ENCODE measurements around the gene COL12A1. TPM values are rescaled to one million over a fixed set of nuclear protein-coding genes. Genes with fewer than 3 reads are reported as not detected.

COL12A1 gene
- polyA plus RNA-seq, 1 donor from 2014 or later: 0.63 TPM

GRCh38 chr6:75098709-75099108 lies 107.1 kb downstream of the COL12A1 start:
- Histone ChIP-seq H3K9ac (ENCODE audit: low read length) (no peak overlapping the region), H4K20me1 (ENCODE audit: insufficient read depth) (no peaks in the 10 kb centered on the region), H3K4me3 (ENCODE audit: low read length) (no peak overlapping the region), H2AFZ (ENCODE audit: low read depth, low read length) (no peak overlapping the region), H3K27me3 (ENCODE audit: insufficient read depth, low read depth, low read length) (no peaks in the 10 kb centered on the region), H3K27ac (ENCODE audit: low read length) (no peak overlapping the region), H3K9me2 (ENCODE audit: insufficient read depth, low read length) (no peaks in the 10 kb centered on the region), H3K9me3 (ENCODE audit: low read length) (no peaks in the 10 kb centered on the region), H3K4me2 (ENCODE audit: low read length) (no peak overlapping the region), H3K79me2 (replicated peaks; ENCODE audit: insufficient read depth, low read length) (no peaks in the 10 kb centered on the region), H3K36me3 (ENCODE audit: insufficient read depth, low read length) (no peaks in the 10 kb centered on the region), H3F3A (ENCODE audit: insufficient read depth, low read length, poor library complexity, severe bottlenecking) (no peaks in the 10 kb centered on the region)
- TF ChIP-seq MXI1 (conservative IDR thresholded peaks at IDR 0.05; ENCODE audit: poor library complexity, severe bottlenecking) (no peak), SMC3 (conservative IDR thresholded peaks at IDR 0.05; ENCODE audit: poor library complexity) (no peak), TAF1 (IDR thresholded peaks at IDR 0.05; ENCODE audit: low read depth) (no peak), CTCF (IDR thresholded peaks at IDR 0.05; ENCODE audit: poor library complexity, severe bottlenecking) (no peak), POLR2AphosphoS5 (IDR thresholded peaks at IDR 0.05) (no peak), REST (IDR thresholded peaks at IDR 0.05; ENCODE audit: borderline replicate concordance) (no peak), EZH2 (IDR thresholded peaks at IDR 0.05; ENCODE audit: borderline replicate concordance, insufficient read depth, low read length, poor library complexity, severe bottlenecking) (no peak), RAD21 (conservative IDR thresholded peaks at IDR 0.05) (no peak), EP300 (conservative IDR thresholded peaks at IDR 0.05; ENCODE audit: poor library complexity, severe bottlenecking) (no peak)

GRCh38 chr6:75096966-75097365 lies 108.9 kb downstream of the COL12A1 start:
- H3K79me2 ChIP-seq (replicated peaks; ENCODE audit: insufficient read depth, low read length): no peaks in the 10 kb centered on the region
- no peak overlapping the region for H3K27ac ChIP-seq (ENCODE audit: low read length)
- H3K4me3 ChIP-seq (ENCODE audit: low read length): no peak overlapping the region
- H3K9ac ChIP-seq (ENCODE audit: low read length): no peak overlapping the region
- TF ChIP-seq POLR2AphosphoS5 (IDR thresholded peaks at IDR 0.05): no peak
- TF ChIP-seq CTCF (IDR thresholded peaks at IDR 0.05; ENCODE audit: poor library complexity, severe bottlenecking): no peak
- TF ChIP-seq TAF1 (IDR thresholded peaks at IDR 0.05; ENCODE audit: low read depth): no peak
- no peak for TF ChIP-seq EP300 (conservative IDR thresholded peaks at IDR 0.05; ENCODE audit: poor library complexity, severe bottlenecking)
- TF ChIP-seq SMC3 (conservative IDR thresholded peaks at IDR 0.05; ENCODE audit: poor library complexity): no peak
- H3K36me3 ChIP-seq (ENCODE audit: insufficient read depth, low read length): no peaks in the 10 kb centered on the region
- H3F3A ChIP-seq (ENCODE audit: insufficient read depth, low read length, poor library complexity, severe bottlenecking): no peaks in the 10 kb centered on the region
- H3K27me3 ChIP-seq (ENCODE audit: insufficient read depth, low read depth, low read length): no peaks in the 10 kb centered on the region
- H3K4me2 ChIP-seq (ENCODE audit: low read length): no peak overlapping the region
- H4K20me1 ChIP-seq (ENCODE audit: insufficient read depth): no peaks in the 10 kb centered on the region
- H2AFZ ChIP-seq (ENCODE audit: low read depth, low read length): no peak overlapping the region
- no peaks in the 10 kb centered on the region for H3K9me2 ChIP-seq (ENCODE audit: insufficient read depth, low read length)
- no peaks in the 10 kb centered on the region for H3K9me3 ChIP-seq (ENCODE audit: low read length)
